CD14-positive monocyte (primary cell): Measurements from ENCODE around the gene SYTL2. TPM values are rescaled to one million over a fixed set of nuclear protein-coding genes. Genes with fewer than 3 reads are reported as not detected.

ENCODE experiments used
- DNase-seq, 3 donors: peaks; one replicate each; pipeline ENCODE4 v3.0.0-alpha.2; 2011 to 2022
- H2AFZ ChIP-seq: 2 replicates; pipeline ENCODE4 v1.6.0; 2012; ENCODE audit warnings: mild to moderate bottlenecking, low read depth, low read length, inconsistent platforms; ENCODE audit not compliant: insufficient read depth, poor library complexity, severe bottlenecking
- H3K27ac ChIP-seq, 2 donors: 1 replicate in 1 of 2; 2 replicates in 1 of 2; pipeline ENCODE4 v1.5.1; 2012 to 2013; ENCODE audit warnings: low read length in 2 of 2, control low read depth in 1 of 2, inconsistent platforms in 1 of 2, low read depth in 1 of 2, mild to moderate bottlenecking in 1 of 2
- H3K27me3 ChIP-seq, 2 donors: one replicate each; pipeline versions ENCODE4 v1.6.0 to v1.6.1; 2011 to 2013; ENCODE audit warnings: low read length in 2 of 2; ENCODE audit not compliant: control insufficient read depth in 2 of 2, insufficient read depth in 2 of 2
- H3K36me3 ChIP-seq, 2 donors: replicated peaks in 1 of 2; 1 replicate in 1 of 2; 2 replicates in 1 of 2; pipeline versions ENCODE4 v1.5.1 to v1.6.1; 2012 to 2013; ENCODE audit warnings: low read length in 2 of 2, control low read depth in 1 of 2, inconsistent platforms in 1 of 2, mild to moderate bottlenecking in 1 of 2; ENCODE audit not compliant: insufficient read depth in 2 of 2, control insufficient read depth in 1 of 2
- H3K4me1 ChIP-seq, 2 donors: 1 replicate in 1 of 2; 2 replicates in 1 of 2; pipeline versions ENCODE4 v1.5.1 to v1.6.1; 2012 to 2013; ENCODE audit warnings: low read length in 2 of 2, control low read depth in 1 of 2, inconsistent platforms in 1 of 2, mild to moderate bottlenecking in 1 of 2, moderate library complexity in 1 of 2; ENCODE audit not compliant: insufficient read depth in 2 of 2, control insufficient read depth in 1 of 2
- H3K4me2 ChIP-seq: replicated peaks from 2 replicates; pipeline ENCODE3; 2012; ENCODE audit warnings: low read length, moderate library complexity, mild to moderate bottlenecking; ENCODE audit not compliant: poor library complexity, severe bottlenecking; ENCODE audit errors: extremely low read depth
- H3K4me3 ChIP-seq, 3 experiments: fragments of 200-600 bp in 1 of 3; sonication (generic) in 1 of 3; replicated peaks in 1 of 3; 1 replicate in 2 of 3; 2 replicates in 1 of 3; pipeline ENCODE4 v1.5.1; 2011 to 2013; ENCODE audit warnings: low read length in 3 of 3, mild to moderate bottlenecking in 3 of 3, control low read depth in 2 of 3, low read depth in 2 of 3, inconsistent platforms in 1 of 3, moderate library complexity in 1 of 3
- H3K79me2 ChIP-seq: 2 replicates; pipeline ENCODE4 v1.6.0; 2012; ENCODE audit warnings: mild to moderate bottlenecking, control low read depth, inconsistent platforms, low read length, moderate library complexity; ENCODE audit not compliant: insufficient read depth
- H3K9ac ChIP-seq: 2 replicates; pipeline ENCODE4 v1.6.0; 2017; ENCODE audit warnings: low read length, mild to moderate bottlenecking; ENCODE audit not compliant: insufficient read depth, poor library complexity, severe bottlenecking
- H3K9me3 ChIP-seq, 2 donors: replicated peaks in 1 of 2; 1 replicate in 1 of 2; 2 replicates in 1 of 2; pipeline versions ENCODE4 v1.5.1 to v1.6.1; 2012 to 2013; ENCODE audit warnings: low read length in 2 of 2, control low read depth in 1 of 2; ENCODE audit not compliant: control insufficient read depth in 1 of 2, insufficient read depth in 1 of 2
- H4K20me1 ChIP-seq: 2 replicates; pipeline ENCODE4 v1.6.0; 2012; ENCODE audit warnings: mild to moderate bottlenecking, low read length, control low read depth, moderate library complexity; ENCODE audit not compliant: insufficient read depth
- H3K27ac Mint-ChIP-seq, 7 donors: one replicate each; pipeline ENCODE4 v1.8.0; 2020; ENCODE audit warnings: mild to moderate bottlenecking in 7 of 7, mixed read lengths in 7 of 7, moderate library complexity in 6 of 7, inconsistent platforms in 2 of 7
- H3K27me3 Mint-ChIP-seq, 3 donors: one replicate each; pipeline ENCODE4 v1.8.0; 2021 to 2022; ENCODE audit warnings: low read depth in 3 of 3, mild to moderate bottlenecking in 3 of 3, mixed read lengths in 3 of 3, moderate library complexity in 3 of 3, inconsistent platforms in 1 of 3
- H3K36me3 Mint-ChIP-seq, 2 donors: one replicate each; pipeline ENCODE4 v1.8.0; 2020; ENCODE audit warnings: mixed read lengths in 2 of 2, inconsistent platforms in 1 of 2, mild to moderate bottlenecking in 1 of 2
- H3K4me1 Mint-ChIP-seq: one replicate; pipeline ENCODE4 v1.8.0; 2020; ENCODE audit warnings: mild to moderate bottlenecking, mixed read lengths
- H3K4me3 Mint-ChIP-seq, 2 donors: one replicate each; pipeline ENCODE4 v1.8.0; 2020; ENCODE audit warnings: mild to moderate bottlenecking in 2 of 2, mixed read lengths in 2 of 2, moderate library complexity in 1 of 2
- H3K9me3 Mint-ChIP-seq, 7 donors: one replicate each; pipeline ENCODE4 v1.8.0; 2020 to 2022; ENCODE audit warnings: mixed read lengths in 7 of 7, mild to moderate bottlenecking in 6 of 7, moderate library complexity in 6 of 7, inconsistent platforms in 2 of 7
- CTCF ChIP-seq: fragments of 200-600 bp; IDR thresholded peaks from one replicate; pipeline ENCODE4 v1.8.0; 2022; ENCODE audit warnings: antibody characterized with exemption, mild to moderate bottlenecking
- WGBS: methylation state at CpG from one replicate; pipeline ENCODE4 v1.1.5; 2013; ENCODE audit warnings: missing lambda C conversion rate; ENCODE audit not compliant: insufficient coverage; 5-methylcytosine and 5-hydroxymethylcytosine counted together
- intact Hi-C, 2 donors: fragments of 100-400 bp; cut with micrococcal nuclease; formaldehyde crosslinking; loops; one replicate each; pipeline versions ENCODE4 v1.15.0 to v1.15.1; 2023
- polyA plus RNA-seq, 3 donors: library from polyadenylated mRNA; depleted of rRNA in 1 of 3; unstranded in 2 of 3; stranded (reverse) in 1 of 3; fragments of 300-500 nt in 2 of 3; fragments of >200 nt in 1 of 3; fragmentation: Illumina TruSeq in 2 of 3; gene quantifications; 1 replicate in 2 of 3; 2 replicates in 1 of 3; pipeline ENCODE4 v1.2.3, GENCODE V29; 2012 to 2021

The SYTL2 gene
- polyA plus RNA-seq, 3 donors: 0.30 to 0.48 (median 0.34) TPM

- Mint-ChIP-seq H3K4me1 (peaks cover 9% of the 10 kb centered on the region), H3K27me3 (peaks cover 0 to 3% (median 0%) of the 10 kb centered on the region in 3 donors), H3K27ac (no peak overlapping the region), H3K4me3 (no peak overlapping the region), H3K36me3 (no peaks in the 10 kb centered on the region), H3K9me3 (peaks cover 0 to 11% (median 4%) of the 10 kb centered on the region in 7 donors)
- intact Hi-C loops: no loop called here
- no peaks in the 10 kb centered on the region for H4K20me1 ChIP-seq
- H3K4me3 ChIP-seq: no peak overlapping the region
- H2AFZ ChIP-seq: no peak overlapping the region
- no peak overlapping the region for H3K9ac ChIP-seq
- WGBS: no CpG with 5 or more reads among the region's 1 CpG
- TF ChIP-seq CTCF: no peak
- no peaks in the 10 kb centered on the region for H3K27me3 ChIP-seq
- no peaks in the 10 kb centered on the region for H3K36me3 ChIP-seq
- H3K27ac ChIP-seq: no peak overlapping the region
- peaks cover 0 to 4% of the 10 kb centered on the region in 2 donors for H3K9me3 ChIP-seq
- H3K4me2 ChIP-seq: no peak overlapping the region
- no peak for DNase-seq
- H3K79me2 ChIP-seq: no peaks in the 10 kb centered on the region
- H3K4me1 ChIP-seq: no peaks in the 10 kb centered on the region
Observed at GRCh38 chr11:85776951-85777602, 33.9 kb downstream of the SYTL2 start.

- Histone ChIP-seq H3K4me1 (no peaks in the 10 kb centered on the region), H3K79me2 (no peaks in the 10 kb centered on the region), H2AFZ (no peak overlapping the region), H3K9ac (no peak overlapping the region), H3K27ac (no peak overlapping the region), H4K20me1 (no peaks in the 10 kb centered on the region), H3K9me3 (no peaks in the 10 kb centered on the region), H3K27me3 (no peaks in the 10 kb centered on the region), H3K36me3 (no peaks in the 10 kb centered on the region), H3K4me3 (no peak overlapping the region), H3K4me2 (no peak overlapping the region)
- peaks cover 0 to 10% (median 2%) of the 10 kb centered on the region in 7 donors for H3K9me3 Mint-ChIP-seq
- no peak for DNase-seq
- intact Hi-C loops: no loop called here
- peaks cover 0 to 2% (median 0%) of the 10 kb centered on the region in 3 donors for H3K27me3 Mint-ChIP-seq
- H3K4me1 Mint-ChIP-seq: no peaks in the 10 kb centered on the region
- TF ChIP-seq CTCF: no peak
- 100% methylated on average over 1 of the region's 4 CpGs for WGBS
- no peak overlapping the region for H3K27ac Mint-ChIP-seq
- no peak overlapping the region for H3K4me3 Mint-ChIP-seq
- H3K36me3 Mint-ChIP-seq: no peaks in the 10 kb centered on the region
Observed at GRCh38 chr11:85774256-85775101, 36.5 kb downstream of the SYTL2 start.
